ENCODE results near the gene BNC2. TPM values are rescaled to one million over a fixed set of nuclear protein-coding genes. Genes with fewer than 3 reads are reported as not detected.

BNC2 gene
- total and polyA plus RNA-seq, 4 donors, result 0.96 to 23.2 (median 9.7) TPM

- Histone ChIP-seq H3K9me3 (ENCODE audit: control insufficient read depth in 4 of 4, insufficient read depth in 3 of 4, low read length in 3 of 4) (no peaks in the 10 kb centered on the region), H3K27ac (ENCODE audit: low read depth in 1 of 2, low read length in 1 of 2) (no peak overlapping the region), H3K4me3 (no peak overlapping the region), H3K9ac (ENCODE audit: insufficient read depth in 1 of 2, low read length in 2 of 2) (no peak overlapping the region), H3K36me3 (ENCODE audit: control insufficient read depth in 4 of 4, insufficient read depth in 4 of 4, low read length in 4 of 4) (no peaks in the 10 kb centered on the region), H3K27me3 (ENCODE audit: control insufficient read depth in 3 of 3, insufficient read depth in 3 of 3, low read length in 2 of 3) (no peaks in the 10 kb centered on the region), H3K4me1 (ENCODE audit: control insufficient read depth in 5 of 5, insufficient read depth in 5 of 5, low read length in 5 of 5) (no peaks in the 10 kb centered on the region)
- DNase-seq (no peak), ATAC-seq (ENCODE audit: insufficient read depth, low FRiP score) (no peak)
- 64% methylated on average over 4 of the region's 4 CpGs for WGBS, 2 donors
- no peak for TF ChIP-seq CTCF (IDR thresholded peaks at IDR 0.05; ENCODE audit: control extremely low read depth, extremely low read depth)
Measured at GRCh38 chr9:16611001-16611400, 259.5 kb downstream of the BNC2 start.

GRCh38 chr9:16610538-16610937, 259.9 kb downstream of the BNC2 start:
- WGBS, 2 donors, result 62 to 64% methylated on average over 3 of the region's 3 CpGs

GRCh38 chr9:16608906-16609305, 261.6 kb downstream of the BNC2 start:
- H3K4me3 ChIP-seq, result no peak overlapping the region
- H3K9me3 ChIP-seq (ENCODE audit: control insufficient read depth in 4 of 4, insufficient read depth in 3 of 4, low read length in 3 of 4), result no peaks in the 10 kb centered on the region
- no peaks in the 10 kb centered on the region for H3K36me3 ChIP-seq (ENCODE audit: control insufficient read depth in 4 of 4, insufficient read depth in 4 of 4, low read length in 4 of 4)
- 96 to 99% methylated on average over 2 of the region's 2 CpGs for WGBS, 2 donors
- DNase-seq, result no peak
- no peak overlapping the region for H3K27ac ChIP-seq (ENCODE audit: low read depth in 1 of 2, low read length in 1 of 2)
- no peak overlapping the region for H3K9ac ChIP-seq (ENCODE audit: insufficient read depth in 1 of 2, low read length in 2 of 2)
- TF ChIP-seq CTCF (IDR thresholded peaks at IDR 0.05; ENCODE audit: control extremely low read depth, extremely low read depth), result no peak
- no peak for ATAC-seq (ENCODE audit: insufficient read depth, low FRiP score)
- no peaks in the 10 kb centered on the region for H3K4me1 ChIP-seq (ENCODE audit: control insufficient read depth in 5 of 5, insufficient read depth in 5 of 5, low read length in 5 of 5)
- no peaks in the 10 kb centered on the region for H3K27me3 ChIP-seq (ENCODE audit: control insufficient read depth in 3 of 3, insufficient read depth in 3 of 3, low read length in 2 of 3)

More at GRCh38 chr9:16610538-16610937, 259.9 kb downstream of the BNC2 start:
- no peak for TF ChIP-seq CTCF (IDR thresholded peaks at IDR 0.05; ENCODE audit: control extremely low read depth, extremely low read depth)
- H3K9me3 ChIP-seq (ENCODE audit: control insufficient read depth in 4 of 4, insufficient read depth in 3 of 4, low read length in 3 of 4), result no peaks in the 10 kb centered on the region
- H3K27ac ChIP-seq (ENCODE audit: low read depth in 1 of 2, low read length in 1 of 2), result no peak overlapping the region
- no peaks in the 10 kb centered on the region for H3K4me1 ChIP-seq (ENCODE audit: control insufficient read depth in 5 of 5, insufficient read depth in 5 of 5, low read length in 5 of 5)
- no peaks in the 10 kb centered on the region for H3K36me3 ChIP-seq (ENCODE audit: control insufficient read depth in 4 of 4, insufficient read depth in 4 of 4, low read length in 4 of 4)
- ATAC-seq (ENCODE audit: insufficient read depth, low FRiP score), result no peak
- no peak overlapping the region for H3K9ac ChIP-seq (ENCODE audit: insufficient read depth in 1 of 2, low read length in 2 of 2)
- H3K27me3 ChIP-seq (ENCODE audit: control insufficient read depth in 3 of 3, insufficient read depth in 3 of 3, low read length in 2 of 3), result no peaks in the 10 kb centered on the region
- no peak for DNase-seq
- no peak overlapping the region for H3K4me3 ChIP-seq

GRCh38 chr9:16602494-16602893, 268.0 kb downstream of the BNC2 start:
- peaks cover 0 to 7% (median 2%) of the 10 kb centered on the region in 5 donors for H3K4me1 ChIP-seq (ENCODE audit: control insufficient read depth in 5 of 5, insufficient read depth in 5 of 5, low read length in 5 of 5)
- H3K27me3 ChIP-seq (ENCODE audit: control insufficient read depth in 3 of 3, insufficient read depth in 3 of 3, low read length in 2 of 3), result no peaks in the 10 kb centered on the region
- ATAC-seq (ENCODE audit: insufficient read depth, low FRiP score), result no peak
- no peaks in the 10 kb centered on the region for H3K36me3 ChIP-seq (ENCODE audit: control insufficient read depth in 4 of 4, insufficient read depth in 4 of 4, low read length in 4 of 4)
- no peak overlapping the region for H3K4me3 ChIP-seq
- H3K9me3 ChIP-seq (ENCODE audit: control insufficient read depth in 4 of 4, insufficient read depth in 3 of 4, low read length in 3 of 4), result no peaks in the 10 kb centered on the region
- H3K27ac ChIP-seq (ENCODE audit: low read depth in 1 of 2, low read length in 1 of 2), result no peak overlapping the region
- no peak for TF ChIP-seq CTCF (IDR thresholded peaks at IDR 0.05; ENCODE audit: control extremely low read depth, extremely low read depth)
- WGBS, 2 donors, result 61 to 79% methylated on average over 2 of the region's 2 CpGs
- DNase-seq, result no peak
- no peak overlapping the region for H3K9ac ChIP-seq (ENCODE audit: insufficient read depth in 1 of 2, low read length in 2 of 2)
